Measurements from ENCODE around the gene HS6ST2.

DNA sequence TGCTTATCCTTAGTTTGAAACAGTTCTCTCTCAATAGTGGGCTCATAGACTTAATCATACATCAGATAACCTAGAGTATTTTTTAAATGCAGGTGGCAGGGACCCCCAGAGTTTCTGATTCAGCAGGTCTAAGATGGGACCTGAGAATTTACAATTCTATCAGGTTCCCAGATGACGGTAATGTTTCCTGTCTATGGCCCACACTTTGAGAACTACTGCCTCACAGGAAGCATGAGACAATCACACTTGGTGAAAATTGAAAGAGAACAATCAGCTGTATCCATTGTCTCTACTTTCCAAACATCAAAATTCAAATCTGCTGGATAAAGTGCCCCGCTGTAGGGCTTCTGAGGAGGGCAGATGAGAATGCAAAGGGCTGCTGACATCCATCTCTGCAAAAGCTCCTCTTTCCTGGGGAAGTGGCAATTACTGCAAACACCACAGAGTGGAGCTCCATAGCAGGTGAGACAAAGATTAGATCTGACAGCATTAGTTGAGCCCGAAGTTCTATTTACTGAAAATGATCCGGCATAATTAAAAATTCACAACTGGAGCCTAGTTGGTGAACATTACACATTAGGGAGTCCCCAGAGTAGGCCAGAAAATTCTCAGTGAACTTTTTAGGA lies 281.8 kb downstream of the HS6ST2 start:
- TF ChIP-seq, protein P1, sequence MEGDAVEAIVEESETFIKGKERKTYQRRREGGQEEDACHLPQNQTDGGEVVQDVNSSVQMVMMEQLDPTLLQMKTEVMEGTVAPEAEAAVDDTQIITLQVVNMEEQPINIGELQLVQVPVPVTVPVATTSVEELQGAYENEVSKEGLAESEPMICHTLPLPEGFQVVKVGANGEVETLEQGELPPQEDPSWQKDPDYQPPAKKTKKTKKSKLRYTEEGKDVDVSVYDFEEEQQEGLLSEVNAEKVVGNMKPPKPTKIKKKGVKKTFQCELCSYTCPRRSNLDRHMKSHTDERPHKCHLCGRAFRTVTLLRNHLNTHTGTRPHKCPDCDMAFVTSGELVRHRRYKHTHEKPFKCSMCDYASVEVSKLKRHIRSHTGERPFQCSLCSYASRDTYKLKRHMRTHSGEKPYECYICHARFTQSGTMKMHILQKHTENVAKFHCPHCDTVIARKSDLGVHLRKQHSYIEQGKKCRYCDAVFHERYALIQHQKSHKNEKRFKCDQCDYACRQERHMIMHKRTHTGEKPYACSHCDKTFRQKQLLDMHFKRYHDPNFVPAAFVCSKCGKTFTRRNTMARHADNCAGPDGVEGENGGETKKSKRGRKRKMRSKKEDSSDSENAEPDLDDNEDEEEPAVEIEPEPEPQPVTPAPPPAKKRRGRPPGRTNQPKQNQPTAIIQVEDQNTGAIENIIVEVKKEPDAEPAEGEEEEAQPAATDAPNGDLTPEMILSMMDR (IDR thresholded peaks at IDR 0.05; ENCODE audit: borderline replicate concordance, extremely low read depth, low read length, poor library complexity, severe bottlenecking): peak; percentile 56
- TF ChIP-seq EZH2 (IDR thresholded peaks at IDR 0.05; ENCODE audit: borderline replicate concordance, low read depth, low read length, severe bottlenecking): no peak
